GM18867 (cell line): Measurements from ENCODE around the gene TIGD1.
"Not testable (repeated sequence)": the region's sequence is repeated elsewhere in the genome, so short reads cannot be mapped to it uniquely, and the experiment has no call there.

Experiments used
- ATAC-seq: cut with Tn5 transposase; IDR thresholded peaks from one replicate; pipeline ENCODE4 v1.9.1; 2021; ENCODE audit warnings: mild to moderate bottlenecking, moderate library complexity; ENCODE audit not compliant: unreplicated experiment

TIGD1 gene

DNA sequence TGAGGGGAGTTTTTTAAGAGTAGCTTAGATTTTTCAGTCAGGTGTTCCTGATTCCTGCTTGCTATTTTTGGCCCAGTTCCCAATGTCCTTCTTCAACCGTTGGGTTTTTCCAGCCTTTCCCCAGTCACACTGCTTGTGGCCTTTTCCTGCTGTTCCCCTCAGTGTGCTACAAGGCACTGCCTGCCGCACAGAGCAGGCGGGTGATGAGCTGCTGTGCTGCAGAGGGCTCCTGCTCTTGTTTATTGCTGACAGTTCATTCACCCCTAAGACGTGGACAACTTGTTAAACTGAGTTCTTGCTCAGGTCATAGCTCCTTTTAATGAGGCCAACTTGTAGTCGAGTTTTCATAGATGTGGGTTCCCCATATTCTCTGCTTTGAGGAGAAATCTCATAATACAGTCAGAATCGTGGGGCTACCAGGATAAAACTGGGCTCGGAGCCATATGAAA, 20.7 kb upstream of the TIGD1 start:
- ATAC-seq: no peak

DNA sequence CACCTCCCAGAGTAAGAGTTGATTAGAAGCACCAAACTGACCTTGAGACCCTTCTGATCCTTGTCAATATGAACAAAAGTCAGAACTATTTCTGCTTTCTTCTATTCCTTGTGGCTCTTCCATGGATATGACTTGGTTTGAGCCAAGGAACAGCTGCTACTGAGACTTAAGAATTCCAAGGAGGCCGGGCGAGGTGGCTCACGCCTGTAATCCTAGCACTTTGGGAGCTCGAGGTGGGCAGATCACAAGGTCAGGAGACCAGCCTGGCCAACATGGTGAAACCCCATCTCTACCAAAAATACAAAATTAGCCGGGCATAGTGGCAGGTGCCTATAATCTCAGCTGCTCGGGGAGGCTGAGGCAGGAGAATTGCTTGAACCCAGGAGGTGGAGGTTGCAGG, 20.1 kb upstream of the TIGD1 start:
- not testable (repeated sequence) for ATAC-seq

DNA sequence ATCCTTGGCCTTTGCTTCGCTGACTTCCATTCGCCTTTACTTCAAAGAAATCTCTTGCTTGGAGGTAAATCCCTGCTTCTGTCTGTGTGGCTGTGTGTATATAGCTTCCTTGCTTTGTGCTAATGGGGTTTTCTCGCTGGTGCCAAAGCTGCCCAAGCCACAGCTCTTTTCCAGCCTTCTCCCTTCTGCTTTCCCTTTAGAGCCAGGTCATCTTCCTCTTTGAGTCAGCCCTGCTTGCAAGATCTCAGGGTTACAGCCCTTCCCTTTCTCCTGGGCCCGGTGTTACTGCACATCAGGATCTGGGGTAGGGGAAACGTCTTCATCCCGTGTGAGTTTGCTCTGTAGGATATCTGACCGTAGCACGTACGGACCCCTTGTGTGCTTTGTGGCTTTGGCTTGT, 19.2 kb upstream of the TIGD1 start:
- ATAC-seq: no peak

DNA sequence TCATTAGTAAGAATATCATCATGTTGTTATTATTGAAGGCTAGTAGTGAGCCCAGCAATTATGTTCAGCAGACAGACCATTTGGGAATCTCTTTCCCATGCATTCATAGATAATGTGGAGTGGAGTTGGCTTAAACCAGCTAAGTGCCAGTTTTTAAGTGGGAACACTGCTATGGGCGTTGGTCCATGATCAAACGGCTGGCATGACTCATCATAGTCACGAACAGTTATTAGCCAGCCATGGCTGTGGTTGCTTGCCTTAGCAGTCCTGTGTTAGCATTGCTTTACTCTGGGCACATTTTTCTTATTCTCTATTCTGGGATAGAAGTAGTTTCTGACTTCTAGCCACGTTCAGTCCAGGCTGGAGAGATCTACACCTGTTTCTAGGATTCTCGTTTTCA, 17.8 kb upstream of the TIGD1 start:
- no peak for ATAC-seq

DNA sequence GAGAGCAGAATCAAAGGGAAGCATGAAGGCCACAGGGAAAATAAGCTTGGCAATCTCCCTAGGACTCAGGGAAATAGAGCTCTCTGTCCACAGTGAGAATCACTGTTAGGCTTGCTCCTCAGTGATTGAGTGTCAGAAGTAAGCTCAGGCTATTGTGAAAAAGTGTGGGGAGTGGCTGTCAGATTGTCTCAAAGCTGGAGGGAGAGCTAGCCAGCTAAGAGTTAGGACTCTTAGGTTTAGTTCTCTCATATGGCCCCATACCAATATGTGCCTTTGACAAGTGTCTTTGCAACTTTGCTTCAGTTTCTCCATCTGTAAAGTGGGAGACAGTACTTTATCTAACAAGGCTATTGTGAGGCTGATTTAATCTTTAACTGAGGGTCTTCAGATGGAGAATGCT, 17.4 kb upstream of the TIGD1 start:
- ATAC-seq: no peak

DNA sequence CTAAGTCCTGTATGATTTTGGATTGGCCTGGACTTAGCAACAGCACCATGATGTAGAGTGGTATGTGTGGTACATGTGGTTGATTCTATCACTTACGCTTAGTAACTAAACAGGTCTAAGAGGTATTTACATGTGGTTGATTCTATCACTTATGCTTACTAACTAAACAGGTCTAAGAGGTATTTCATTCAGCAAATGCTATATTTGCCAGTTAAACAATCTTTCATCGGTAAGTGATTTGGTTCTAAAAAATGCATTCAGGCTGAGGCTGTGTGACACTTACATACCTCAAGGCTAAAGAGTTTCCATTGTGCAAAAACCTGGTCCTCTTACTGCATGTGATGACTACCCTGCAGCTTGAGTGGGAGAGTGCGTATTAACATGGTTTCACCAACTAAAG, 13.2 kb upstream of the TIGD1 start:
- ATAC-seq: no peak

DNA sequence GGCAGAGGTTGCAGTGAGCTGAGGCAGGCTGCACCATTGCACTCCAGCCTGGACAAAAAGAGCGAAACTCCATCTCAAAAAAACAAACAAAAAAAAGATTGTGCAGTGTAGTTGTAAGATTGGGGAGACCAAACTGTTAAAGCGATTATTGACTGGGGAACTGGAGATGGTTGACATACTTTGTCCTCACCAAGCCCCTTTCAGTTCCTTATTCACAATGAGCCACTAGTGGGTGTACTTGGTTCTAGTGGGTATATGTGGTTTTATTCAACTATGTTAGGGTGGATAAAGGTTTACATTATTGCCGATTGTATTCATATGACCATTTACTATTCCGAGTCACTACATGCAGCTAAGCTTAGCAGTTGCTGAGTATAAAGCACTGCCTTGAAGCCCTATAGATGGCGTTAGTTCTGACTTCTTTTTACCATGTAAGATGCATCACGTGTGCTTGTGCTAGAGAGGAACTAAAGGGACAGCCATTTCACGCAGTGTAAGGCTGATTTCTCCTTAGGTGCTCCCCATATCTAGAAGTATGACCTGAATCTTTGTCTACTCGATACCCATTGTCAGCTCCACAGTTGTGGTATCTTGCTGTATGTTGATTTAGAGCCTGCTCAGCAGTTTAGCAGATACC, 12.3 kb upstream of the TIGD1 start:
- no peak for ATAC-seq

DNA sequence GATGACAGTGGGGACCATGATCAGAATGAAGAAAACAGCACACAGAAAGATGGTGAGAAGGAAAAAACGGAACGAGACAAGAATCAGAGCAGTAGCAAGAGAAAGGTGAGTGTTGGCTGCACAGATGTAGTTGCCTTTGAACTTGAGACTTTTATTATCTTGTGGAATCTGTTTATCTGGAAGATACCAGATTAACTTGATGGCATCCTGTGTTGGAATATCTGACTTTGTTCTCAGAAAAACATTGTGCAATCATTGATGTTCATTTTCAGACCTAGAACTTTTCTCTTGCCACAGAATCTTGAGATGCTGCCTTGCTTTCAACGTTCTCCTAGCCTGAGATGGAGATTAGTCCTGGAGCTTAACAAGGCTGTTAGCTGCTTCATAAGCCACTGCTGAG, 6.1 kb upstream of the TIGD1 start:
- ATAC-seq: no peak

DNA sequence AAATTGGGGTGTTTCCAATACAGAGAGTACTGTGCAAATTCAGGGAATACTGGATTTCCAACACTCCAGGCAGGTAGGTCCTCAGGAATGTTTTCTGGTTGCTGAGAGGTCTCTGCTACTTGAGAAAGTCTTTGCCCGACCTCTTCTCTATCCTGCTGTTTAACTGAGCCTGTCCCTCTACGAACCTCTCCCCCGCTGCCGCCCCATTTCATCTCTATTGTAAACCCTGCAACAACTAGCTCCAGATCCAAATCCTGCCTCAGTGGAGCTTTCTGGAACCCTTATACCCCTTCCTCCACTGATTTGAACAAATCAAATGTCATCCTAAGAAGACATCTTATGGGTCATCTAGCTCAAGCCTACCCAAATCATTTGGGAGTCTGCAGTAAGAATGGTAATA, 1.4 kb upstream of the TIGD1 start:
- ATAC-seq: no peak

DNA sequence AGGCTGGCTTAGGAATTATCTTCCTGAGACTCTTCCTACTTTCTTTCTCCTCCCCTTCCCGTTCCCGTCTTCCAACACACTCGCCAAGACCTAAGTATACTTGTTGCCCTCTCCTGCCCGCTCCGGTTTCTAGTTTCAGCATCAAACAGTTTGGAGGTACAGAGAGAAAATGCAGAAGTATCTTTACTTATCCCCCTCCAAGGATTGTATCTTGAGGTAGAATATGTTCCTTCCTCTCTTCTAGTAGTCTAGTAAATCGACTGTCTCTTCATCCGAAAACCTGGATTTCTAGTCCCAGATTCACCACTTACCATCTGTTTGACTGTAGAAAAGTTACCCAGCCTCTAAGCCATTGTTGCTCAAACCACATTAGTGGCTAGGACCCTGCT, 887 bp upstream of the TIGD1 start:
- ATAC-seq: no peak

DNA sequence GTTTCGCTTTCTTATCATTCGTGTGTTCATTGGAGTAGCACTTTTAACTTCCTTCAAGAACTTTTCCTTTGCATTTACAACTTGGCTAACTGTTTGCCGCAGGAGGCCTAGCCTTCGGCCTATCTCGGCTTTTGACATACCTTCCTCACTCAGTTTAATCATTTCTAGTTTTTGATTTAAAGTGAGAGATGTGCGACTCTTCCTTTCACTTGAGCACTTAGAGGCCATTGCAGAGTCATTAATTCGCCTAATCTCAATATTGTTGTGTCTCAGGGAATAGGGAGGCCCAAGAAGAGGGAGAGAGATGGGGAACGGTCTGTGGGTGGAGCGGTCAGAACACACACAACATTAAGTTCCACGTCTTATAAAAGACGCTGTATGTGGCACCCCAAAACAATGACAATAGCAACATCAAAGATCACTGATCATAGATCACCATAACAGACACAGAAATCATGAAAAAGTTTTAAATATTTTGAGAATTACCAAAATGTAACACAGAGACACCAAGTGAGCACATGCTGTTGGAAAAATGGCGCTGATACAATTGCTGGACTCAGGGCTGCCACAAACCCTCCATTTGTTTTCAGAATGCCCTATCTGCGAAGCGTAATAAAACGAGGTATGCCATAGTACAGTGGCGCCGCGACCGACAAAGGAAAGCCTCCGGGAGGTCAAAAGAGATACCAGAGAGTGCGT, 553 bp downstream of the TIGD1 start:
- ATAC-seq: no peak

DNA sequence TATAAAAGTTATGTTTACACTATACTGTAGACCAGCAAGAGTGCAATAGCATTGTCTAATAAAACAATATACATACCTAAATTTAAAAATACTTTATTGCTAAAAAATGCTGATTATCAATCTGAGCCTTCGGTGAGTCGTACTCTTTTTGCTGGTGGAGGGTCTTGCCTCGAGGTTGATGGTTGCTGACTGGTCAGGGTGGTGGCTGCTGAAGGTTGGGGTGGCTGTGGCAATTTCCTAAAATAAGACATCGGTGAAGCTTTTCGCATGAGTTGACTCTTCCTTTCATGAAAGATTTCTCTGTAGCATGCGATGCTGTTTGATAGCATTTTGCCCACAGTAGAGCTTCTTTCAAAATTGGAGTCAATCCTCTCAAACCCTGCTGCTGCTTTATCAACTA, 2.4 kb downstream of the TIGD1 start:
- no peak for ATAC-seq

DNA sequence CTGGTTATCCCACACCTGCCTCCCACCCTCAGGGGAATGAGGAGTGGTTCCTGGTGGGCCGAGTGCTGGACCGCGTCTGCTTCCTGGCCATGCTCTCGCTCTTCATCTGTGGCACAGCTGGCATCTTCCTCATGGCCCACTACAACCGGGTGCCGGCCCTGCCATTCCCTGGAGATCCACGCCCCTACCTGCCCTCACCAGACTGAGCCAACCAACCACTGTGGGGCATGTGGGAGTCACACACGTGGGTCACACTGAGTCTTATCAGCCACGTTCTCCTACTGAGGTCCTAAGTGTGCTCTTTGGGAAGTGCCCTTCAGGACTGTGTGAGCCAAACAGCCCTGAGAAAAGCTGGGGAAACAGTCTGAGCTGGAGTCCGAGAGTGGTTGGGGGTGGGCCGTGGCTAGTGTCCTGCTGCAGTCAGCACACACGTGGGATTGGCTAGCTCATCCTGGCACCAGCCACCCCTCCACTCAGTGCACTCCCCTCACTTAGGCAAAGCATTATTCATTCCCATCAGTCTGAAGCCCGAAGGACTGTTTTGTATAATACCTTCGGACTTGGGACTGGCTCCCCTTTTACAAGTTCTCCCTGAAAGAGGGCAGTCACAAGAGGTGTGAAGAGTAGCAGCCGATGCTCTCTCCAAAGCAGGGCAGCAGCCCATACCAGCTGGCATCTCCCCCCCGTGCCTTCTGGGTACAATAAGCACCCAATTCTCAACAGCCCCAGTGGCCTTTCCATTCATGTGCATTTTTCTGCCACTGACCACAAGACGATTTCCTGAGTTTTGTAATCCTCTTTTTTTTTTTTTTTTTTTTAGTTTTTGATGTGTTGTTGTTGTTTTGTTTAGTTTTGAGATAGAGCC, 4.6 kb downstream of the TIGD1 start:
- ATAC-seq: no peak

DNA sequence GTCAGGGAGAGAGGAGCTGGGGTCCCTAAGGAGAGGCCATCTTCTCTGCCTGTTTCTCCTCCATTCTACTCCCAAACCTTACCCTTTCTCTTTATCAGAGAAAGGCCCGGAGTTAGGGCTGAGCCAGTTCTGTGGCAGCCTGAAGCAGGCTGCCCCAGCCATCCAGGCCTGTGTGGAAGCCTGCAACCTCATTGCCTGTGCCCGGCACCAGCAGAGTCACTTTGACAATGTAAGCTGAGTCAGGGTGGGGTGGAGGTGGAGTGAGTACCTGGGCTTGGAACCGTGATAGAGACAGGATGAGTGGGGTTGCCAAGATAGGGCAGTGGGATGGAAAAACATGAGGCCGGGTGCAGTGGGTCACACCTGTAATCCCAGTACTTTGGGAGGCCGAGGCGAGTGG, 5.7 kb downstream of the TIGD1 start:
- ATAC-seq: no peak

DNA sequence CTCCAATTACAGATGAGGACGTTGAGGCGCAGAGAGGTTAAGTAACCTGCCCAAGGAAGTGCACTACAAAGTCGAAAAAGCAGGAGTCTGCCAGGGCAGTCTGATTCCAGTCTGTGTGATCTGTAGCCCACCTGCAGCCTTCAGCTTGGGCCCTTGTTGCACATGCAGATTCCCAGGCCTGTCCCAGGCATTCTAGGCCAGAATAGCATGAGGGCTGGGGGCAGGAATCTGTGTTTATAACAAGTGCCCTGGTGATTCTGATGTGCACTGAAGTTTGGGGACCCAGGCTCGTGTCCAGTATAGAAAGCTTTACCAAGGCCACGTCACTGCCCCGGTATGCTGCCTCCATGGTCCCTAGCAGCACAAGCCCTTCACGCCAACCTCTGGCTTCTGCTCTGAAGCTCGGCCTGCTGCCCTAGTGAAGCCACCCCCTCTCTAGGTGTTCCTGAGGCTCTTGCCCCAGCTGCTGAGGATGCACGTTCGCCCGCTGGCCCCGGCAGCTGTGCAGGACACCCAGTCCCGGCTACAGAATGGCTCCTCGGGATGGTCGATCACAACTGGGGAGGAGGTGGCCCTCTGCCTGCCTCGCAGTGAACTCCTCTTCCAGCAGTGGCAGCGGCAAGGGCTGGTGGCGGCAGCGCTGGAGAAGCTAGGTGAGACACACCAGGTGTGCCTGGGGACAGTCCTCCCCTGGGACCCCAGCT, 6.3 kb downstream of the TIGD1 start:
- no peak for ATAC-seq

DNA sequence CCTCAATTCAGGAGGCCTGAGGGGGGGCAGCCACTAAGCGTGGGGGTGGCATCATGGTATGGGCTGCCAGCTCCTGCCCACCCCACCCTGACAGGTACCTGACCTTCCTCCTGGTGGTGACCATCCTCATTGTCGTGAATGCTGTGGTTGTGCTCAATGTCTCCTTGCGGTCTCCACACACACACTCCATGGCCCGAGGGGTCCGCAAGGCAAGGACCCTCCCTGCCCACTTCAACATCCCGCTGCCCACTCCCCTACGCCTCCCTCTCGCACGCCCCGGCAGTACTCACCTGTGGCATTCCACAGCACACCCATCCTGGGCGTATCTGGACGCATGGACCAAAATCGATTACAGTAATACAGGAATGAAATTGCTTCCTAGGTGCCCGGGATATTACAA, 6.9 kb downstream of the TIGD1 start:
- ATAC-seq: no peak

DNA sequence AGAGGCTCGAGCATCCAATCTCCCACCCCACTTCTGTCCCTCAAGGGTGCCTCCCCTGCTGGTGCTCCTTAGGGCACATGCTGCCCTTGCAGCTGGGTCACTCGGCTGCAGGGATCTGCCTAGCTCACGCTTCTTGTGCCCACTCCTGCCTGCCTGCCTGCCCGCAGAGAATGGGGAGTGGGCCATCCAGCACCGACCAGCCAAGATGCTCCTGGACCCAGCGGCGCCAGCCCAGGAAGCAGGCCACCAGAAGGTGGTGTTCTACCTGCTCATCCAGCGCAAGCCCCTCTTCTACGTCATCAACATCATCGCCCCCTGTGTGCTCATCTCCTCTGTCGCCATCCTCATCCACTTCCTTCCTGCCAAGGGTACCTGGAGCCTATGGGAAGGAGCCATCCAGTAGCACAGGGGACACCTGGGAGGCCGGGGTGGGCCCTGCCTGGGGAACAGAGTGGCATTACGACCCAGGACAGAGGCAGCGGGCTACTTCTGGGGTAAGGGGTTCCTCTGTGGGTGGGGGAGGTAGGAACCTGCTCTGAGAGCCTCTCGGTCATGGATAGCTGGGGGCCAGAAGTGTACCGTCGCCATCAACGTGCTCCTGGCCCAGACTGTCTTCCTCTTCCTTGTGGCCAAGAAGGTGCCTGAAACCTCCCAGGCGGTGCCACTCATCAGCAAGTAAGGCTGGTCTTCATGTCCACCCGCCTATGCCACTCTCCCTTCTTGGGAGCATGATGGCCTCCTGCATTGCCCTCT, 7.5 kb downstream of the TIGD1 start:
- no peak for ATAC-seq

DNA sequence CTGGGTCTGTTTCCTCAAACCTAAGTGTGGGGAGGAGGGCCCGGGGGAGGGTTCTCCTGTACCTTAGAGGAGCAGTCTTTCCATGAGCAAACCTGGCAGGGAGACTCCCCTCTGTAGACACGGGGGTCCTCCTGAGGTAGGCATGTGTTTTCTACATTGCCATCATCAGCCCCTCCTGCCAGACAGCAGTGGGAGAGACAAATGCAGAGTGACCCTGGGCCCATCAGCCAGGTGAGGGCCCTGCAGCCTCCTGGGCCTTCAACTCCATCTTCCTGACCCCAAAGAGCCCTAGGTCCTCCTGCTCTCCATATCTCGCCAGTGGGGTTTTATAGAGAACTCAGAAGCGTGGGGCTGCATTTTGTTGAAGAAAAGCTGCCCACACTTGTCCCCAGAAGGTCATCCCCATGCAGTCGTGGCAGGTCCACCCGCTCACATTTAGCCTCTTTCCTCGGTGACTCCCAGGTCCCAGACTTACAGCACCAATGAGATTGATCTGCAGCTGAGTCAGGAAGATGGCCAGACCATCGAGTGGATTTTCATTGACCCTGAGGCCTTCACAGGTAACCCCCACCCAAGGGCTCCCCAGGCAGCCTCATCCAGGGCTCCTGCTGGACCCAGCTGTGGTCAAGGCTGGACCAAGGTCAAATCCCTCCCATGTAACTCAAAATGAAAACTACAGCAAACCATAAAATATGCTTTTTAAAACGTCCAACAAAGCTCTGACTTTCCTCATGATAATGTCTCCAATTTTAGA, 8.2 kb downstream of the TIGD1 start:
- ATAC-seq: no peak

DNA sequence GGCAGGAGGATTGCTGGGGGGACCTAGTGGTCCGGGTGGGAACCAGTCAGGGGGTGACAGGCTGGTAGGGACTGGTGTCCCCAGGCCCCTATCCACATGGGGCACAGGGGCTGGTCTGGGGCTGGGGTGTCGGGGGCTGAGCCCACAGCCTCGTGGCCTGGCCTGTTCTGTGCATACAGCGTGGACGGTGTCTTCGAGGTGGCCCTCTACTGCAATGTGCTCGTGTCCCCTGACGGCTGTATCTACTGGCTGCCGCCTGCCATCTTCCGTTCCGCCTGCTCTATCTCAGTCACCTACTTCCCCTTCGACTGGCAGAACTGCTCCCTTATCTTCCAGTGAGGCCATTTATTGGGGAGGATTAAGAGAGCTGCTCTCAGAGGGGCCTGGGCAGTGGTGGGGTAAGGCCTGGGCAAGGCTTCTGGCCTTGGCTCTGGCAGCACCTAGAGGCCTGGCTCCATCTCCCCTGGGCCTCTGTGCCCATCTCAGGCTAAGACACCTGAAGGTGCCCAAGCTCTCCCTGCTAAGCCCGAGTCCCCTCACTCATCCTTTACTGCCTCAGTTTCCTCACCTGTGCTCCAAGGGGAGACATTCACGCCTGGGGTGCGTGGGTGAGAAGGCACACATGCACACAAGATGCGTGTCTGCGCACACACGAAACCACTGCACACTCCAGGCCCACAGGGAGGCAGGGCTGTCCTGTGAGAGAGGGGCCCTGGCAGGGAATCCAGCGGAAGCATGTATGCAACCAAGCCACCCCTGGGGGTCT, 9.0 kb downstream of the TIGD1 start:
- no peak for ATAC-seq
